Right ventricle myocardium superior (tissue), 1 donor: ENCODE measurements around the gene UBE2S. TPM values are rescaled to one million over a fixed set of nuclear protein-coding genes. Genes with fewer than 3 reads are reported as not detected.
"Not testable (repeated sequence)": the region's sequence is repeated elsewhere in the genome, so short reads cannot be mapped to it uniquely, and the experiment has no call there.

ENCODE experiments used
- ATAC-seq: fragments of 200-7000 bp; cut with Tn5 transposase; one replicate; pipeline ENCODE4 v1.9.1; 2020; ENCODE audit warnings: mild to moderate bottlenecking; ENCODE audit not compliant: poor library complexity
- DNase-seq: peaks from one replicate; pipeline ENCODE4 v3.0.0-alpha.2; 2020
- intact Hi-C: fragments of 100-400 bp; cut with DNase I; formaldehyde crosslinking; loops from one replicate; pipeline ENCODE4 v1.11.2; 2022
- total RNA-seq: library from RNA; stranded (reverse); fragmentation: NEBNext Ultra II Directional; extraction: Animal tissue kit (Norgen Biotek cat#: 25700); gene quantifications from one replicate; pipeline ENCODE4 v1.2.1, GENCODE V29; 2021
- donor health status: DM: no; HTN: yes; CAD: no; lungs with severe emphysema.

UBE2S gene
- total RNA-seq, 1 donor from 2014 or later: 22.6 TPM

DNA sequence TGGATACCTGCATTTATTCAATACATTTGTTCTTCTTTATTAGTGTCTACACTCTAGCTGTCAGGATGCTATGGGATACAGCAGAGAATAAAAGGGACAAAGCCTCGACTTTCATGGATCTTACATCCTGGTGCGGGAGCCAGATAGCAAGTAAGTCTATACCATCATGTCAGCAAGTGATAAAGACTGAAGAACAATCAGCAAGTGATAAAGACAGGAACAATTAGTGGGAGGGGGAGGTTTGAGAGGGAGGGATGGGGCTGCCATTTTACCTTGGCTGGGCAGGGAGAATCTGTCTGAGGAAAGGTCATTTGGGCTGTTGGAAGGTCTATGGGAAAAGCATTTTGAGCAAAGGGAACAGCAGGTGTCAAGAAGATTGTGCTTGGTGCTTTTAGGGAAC is 2.6 kb upstream of the UBE2S start:
- intact Hi-C loops: no loop called here
- ATAC-seq: no peak
- no peak for DNase-seq

DNA sequence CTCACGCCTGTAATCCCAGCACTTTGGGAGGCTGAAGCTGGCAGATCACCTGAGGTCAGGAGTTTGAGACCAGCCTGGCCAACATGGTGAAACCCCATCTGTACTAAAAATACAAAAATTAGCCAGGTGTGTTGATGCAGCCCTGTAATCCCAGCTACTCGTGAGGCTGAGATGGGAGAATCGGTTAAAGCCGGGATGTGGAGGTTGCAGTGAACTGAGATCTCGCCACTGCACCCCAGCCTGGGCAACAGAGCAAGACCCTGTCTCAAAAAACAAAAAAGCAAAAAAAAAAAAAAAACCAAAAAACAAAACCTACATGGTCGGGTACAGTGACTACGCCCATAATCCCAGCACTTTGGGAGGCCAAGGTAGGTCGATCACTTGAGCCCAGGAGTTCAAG is 1.6 kb upstream of the UBE2S start:
- DNase-seq, ATAC-seq, intact Hi-C loops: not testable (repeated sequence)

DNA sequence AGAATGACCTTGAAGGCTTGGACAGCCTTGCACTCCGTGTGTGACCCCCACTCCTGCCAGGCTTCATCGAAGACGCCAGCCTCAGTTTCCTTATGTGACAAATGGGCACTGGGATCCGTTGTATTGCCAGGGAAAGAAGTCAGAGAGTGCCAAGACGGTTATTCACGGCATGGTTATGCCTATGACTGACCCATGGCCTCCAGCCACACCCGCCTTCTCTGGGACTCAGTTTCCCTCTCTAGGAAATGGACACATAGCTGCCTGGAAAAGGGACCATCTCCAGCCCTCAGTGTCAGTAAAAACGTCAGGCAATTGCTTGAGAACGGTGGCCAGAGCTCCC is 915 bp upstream of the UBE2S start:
- ATAC-seq (no peak), DNase-seq (no peak)
- intact Hi-C loops: no loop called here

DNA sequence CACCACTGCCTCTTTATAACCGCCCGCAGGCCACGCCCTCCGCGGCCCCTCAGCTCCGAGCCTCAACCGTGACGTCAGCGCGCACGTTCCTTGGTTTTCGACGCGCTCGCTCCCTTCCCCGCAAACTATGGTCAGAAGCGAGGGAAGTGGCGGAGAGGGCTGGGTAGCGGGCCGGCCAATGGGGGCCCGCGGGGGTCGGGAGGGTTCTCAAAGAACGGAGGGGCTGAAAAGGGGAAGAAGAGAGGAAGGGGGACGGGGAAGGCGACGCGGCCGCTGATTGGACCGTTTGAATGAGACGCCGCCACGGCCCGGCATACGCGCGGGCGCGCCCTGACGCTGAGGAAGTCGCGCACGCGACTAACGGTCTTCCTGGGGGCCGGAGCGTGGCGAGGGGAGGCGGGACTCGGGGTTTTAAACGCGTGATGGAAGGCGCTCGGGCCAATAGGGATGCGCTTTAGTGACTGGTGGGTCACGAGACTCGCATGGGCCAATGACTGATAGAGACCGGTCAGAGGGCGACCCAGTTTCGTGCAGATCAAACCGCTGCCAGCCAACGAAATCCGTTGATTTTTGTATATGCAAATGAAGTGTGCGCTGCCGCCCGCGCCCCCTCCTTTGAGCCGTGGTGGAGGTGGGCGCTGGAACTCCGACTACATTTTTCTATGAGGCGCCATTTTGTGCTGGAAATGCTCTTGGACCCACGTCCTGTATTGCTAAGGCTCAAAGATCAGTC is 378 bp upstream of the UBE2S start:
- intact Hi-C loops: no loop called here
- peak; percentile 97 for ATAC-seq
- DNase-seq: peak; percentile 99

DNA sequence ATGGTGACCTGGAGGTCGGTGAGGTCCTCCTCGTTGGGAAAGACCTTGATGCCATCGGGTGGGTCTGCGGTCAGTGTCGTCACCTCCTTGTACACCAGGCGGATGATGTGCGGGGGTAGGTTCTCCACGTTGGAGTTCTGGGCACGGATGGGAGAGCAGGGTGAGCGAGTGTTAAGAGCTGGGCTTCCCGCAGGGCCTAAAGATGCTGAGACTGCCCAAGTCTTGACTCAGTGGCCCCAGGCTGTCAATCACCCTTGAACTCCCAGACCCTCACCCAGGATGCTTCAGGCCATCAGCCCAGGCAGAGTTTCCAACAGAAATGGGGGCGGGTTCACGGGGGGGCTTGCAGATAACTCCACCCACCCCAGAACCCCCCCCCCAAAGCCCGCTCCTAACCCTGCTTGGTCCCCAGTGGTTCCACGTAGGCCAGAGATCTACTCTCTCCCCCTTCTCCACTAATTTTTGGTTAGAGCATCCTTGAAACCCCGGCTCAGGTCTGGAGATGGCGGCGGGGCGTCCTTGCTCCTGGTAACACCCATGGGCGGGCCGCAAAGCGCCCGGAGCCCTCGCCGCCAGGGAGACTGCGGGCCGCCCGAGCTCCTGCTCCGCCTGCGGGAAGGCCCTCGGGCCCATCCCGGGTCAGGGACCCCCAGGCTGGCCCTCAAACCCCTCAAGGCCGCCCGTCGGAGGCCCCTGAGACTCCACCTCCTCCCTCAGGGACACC is 600 bp downstream of the UBE2S start:
- intact Hi-C loops: no loop called here
- peak; percentile 0 for ATAC-seq
- peak; percentile 59 for DNase-seq

DNA sequence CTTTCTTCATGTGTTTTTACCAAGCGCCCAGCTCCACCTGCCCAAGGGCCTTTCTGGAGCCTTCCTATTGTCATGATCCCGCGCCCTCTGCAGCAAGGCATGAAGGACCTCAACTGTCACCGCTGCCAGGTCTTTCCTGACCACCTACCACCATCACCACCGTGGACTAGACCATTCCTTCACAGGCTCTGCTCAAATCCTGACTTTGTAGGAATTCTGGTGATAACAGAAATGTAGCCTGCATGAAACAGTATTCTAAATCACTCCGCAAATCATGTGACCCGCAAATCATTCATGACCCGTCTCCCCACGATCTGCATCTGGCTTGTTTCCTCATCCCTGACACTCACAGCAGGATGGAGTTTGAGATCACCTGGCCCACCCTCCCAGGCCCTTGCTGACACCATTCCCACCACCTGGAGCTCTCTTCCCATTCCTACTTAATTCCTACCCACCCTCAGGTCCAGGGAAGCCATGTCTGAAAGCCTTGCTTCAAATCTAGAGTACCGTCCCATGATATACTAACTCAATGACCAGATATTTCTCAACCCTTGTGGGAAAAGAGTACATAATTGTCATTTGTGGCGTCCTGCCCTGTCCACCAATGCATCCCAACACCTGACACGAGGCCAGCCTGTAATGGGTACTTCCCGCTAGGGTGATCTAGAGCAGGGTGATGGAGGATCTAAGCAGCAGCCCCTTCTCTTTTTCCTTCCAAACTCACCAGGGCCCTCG is 1.3 kb downstream of the UBE2S start:
- intact Hi-C loops: no loop called here
- no peak for DNase-seq
- ATAC-seq: no peak

DNA sequence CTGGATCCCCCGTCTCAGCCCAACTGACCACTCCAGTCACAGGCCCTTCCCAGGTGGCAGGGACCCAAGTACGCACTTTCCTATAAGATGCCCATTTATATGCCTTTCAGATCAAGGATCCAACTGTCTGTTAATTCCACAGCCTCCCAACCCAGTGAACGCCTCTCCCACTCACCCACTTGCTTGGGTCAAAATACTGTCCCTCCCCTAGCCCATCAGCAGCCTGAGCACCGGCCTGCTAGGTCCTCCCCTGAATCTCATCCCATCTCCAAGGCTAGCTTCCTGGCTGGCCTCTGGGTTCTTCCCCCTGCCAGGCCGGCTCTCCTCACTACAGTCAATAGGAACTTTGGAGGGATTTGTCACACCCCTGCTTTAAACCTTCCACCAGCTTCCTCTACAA is 1.9 kb downstream of the UBE2S start:
- intact Hi-C loops: no loop called here
- ATAC-seq (no peak), DNase-seq (no peak)

DNA sequence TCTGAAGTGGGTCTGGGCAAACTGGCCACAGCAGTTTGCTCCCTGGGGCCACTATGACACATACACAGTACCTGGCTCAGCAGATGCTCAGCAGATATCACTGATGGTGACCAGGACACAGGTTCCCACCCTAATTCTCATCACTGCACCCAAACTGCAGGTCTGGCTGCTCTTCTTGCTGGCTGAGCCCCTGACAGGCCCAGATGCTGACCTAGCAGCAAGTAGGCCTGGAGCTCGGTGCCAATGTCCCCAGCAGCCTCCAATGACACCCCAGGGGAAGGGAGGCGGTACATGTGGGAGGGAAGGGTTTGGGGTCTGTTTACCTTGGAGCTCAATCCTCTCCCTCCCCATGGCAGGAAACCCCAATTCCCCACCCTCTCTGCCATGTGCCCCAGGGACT is 5.1 kb downstream of the UBE2S start:
- ATAC-seq: no peak
- no peak for DNase-seq
- intact Hi-C loops: no loop called here

DNA sequence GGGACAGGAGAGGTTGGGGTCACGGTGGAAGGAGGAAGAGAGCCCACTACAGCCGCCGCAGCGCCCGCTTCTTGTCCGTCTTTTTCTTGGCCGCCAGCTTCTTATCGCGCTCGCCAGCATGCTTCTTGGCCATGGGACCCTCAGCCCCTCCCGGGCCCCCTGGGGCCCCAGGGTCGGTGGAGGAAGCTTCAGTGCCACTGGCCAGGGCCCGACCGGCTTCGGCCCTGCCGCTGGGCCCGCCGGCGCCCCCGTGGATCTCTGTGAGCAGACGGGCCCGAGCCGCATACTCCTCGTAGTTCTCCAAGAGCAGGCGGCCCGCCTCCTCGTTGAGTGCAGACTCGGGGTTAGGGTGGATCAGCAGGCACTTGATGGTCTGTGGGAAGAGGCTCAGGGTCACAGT is 6.2 kb downstream of the UBE2S start:
- ATAC-seq, DNase-seq, intact Hi-C loops: not testable (repeated sequence)

DNA sequence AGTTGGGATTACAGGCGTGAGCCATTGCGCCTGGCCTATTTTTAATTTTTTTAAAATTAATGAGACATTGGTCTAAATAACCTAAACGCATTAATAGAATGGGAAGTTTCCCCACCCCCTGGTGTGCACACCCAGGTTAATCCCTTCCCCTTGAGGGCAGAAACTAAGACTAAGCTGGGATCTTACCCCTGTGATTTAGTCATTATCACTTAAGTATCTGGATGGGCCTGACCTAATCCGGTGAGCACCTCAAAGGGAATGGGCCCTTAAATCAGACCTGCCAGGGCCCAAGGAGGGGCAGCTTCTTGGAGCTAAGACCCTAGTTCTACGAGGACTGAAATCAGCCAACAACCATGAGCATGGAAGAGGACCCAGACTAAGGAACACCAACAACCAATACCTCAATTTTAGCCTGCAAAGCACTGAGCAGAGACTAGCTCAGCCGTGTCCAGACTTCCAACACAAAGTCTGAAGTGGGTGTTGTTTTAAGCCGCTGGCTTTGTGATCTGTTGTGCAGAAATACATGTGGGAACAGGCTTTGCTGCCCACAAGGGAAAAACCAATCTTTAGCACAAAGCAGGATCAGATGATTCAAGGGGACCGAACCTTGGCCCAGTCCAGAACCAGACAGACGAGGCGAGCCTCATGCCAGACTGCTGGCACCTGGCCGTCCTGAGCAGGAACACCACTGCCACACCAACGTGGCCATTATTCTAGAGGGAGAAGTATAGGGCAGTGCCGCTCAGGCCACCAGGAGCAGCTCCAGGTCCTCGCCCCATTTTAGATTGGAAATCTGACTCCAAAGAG is 7.1 kb downstream of the UBE2S start:
- intact Hi-C loops: no loop called here
- no peak for ATAC-seq
- DNase-seq: no peak

DNA sequence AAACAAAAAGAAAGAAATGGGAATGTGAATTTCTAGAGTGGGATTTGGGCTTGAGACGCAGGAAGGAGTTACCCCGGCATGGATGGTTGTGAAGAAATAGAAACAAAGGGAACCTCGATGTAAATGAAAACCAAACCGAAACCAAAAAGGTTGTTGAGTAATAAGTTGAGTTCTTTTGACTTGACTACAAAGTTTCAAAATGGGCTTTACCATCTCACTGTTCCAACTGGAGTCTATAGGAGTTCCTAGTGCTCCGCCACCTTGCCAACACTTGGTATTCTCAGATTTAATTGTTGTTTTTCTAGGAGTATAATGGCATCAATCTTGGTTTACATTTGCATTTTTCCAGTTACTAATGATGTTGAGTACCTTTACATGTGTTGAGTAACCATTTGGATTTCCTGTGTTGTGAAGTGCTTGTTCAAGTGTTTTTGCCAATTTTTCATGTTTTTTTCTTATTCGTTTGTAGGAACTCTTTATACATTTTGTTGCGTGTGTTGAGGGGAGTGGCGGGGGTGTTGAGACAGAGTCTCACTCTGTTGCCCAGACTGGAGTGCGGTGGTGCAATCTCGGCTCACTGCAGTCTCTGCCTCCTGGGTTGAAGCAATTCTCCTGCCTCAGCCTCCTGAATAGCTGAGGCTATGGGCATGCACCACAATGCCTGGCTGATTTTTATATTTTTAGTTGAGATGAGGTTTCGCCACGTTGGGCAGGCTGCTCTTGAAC is 9.2 kb downstream of the UBE2S start:
- intact Hi-C loops: no loop called here
- ATAC-seq: no peak
- no peak for DNase-seq

DNA sequence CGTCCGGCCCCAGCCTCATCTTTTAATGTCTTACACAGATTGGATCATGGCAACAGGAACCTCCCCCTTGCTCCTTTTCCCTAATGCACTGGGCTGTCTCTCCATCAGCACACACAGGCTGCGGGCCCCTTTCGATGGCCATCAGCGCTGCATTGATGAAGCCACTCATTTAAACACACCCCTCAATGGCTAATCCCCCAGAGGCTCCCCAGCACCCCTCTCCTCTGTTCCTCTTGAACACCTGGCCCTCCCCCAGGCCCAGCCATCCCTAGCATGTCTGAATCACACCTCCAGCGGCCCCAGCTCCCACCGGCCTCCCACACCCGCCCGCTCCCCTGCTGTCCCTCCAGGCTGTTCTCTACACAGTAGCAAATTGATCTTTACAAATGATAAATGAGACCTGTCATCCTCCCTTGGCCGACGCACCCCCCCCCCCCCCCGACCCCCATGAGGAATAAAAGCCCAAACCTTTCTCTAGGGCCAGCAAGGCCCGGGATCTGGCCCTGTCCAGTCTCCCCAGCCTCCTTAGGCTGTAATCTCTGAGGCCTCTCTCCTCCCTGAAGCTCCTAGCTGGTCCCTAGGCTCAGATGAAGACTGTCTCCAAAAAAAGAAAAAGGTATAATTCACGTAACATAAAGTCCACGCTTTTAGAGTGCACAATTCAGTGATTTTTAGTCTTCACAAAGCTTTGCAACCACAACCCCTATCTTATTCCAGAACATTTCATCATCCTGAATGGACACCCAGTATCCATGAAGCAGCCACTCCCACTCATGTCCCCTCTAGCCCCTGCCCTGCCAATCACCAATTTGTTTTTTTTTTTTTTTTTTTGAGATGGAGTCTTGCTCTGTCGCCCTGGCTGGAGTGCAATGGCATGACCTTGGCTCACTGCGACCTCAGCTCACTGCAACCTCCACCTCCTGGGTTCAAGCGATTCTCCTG is 14.5 kb downstream of the UBE2S start:
- ATAC-seq: no peak
- DNase-seq: no peak
- intact Hi-C loops: no loop called here

DNA sequence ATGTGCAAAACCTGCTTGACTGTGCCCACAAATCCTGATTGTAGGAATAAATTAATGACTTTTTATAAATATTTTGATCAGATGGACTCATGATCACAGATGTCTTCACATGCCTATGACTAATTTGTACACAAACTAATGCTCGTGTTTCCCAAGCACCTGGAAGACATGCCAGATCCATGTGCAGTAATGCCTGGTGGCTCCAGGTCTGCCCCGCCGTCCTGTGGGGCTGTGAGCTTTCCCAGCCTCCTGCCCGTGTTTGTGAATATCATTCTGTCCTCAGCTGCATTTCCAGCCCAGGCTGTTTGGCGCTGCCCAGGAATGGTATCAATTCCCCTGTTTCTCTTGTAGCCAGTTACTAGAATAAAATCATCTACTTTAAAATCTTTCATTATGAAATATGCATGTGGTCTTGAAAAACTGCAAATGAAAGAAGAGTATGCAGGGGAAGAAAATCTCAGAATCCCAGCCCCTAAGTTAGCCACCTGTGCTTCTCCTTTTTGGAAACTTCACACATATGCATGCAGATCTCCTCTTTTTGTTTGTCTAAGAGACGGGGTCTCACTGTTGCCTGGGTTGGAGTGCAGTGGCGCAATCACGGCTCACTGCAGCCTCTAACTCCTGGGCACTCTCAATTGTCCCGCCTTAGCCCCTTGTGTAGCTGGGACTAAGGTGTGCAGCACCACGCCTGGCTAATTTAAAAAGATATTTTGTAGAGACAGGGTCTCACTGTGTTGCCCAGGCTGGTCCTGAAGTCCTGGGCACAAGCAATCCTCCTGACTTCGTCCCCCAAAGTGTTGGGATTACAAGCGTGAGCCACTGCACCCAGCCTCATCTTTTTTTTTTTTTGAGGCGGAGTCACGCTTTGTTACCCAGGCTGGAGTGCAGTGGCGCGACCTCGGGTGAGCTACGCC is 15.6 kb downstream of the UBE2S start:
- intact Hi-C loops: no loop called here
- no peak for ATAC-seq
- no peak for DNase-seq

DNA sequence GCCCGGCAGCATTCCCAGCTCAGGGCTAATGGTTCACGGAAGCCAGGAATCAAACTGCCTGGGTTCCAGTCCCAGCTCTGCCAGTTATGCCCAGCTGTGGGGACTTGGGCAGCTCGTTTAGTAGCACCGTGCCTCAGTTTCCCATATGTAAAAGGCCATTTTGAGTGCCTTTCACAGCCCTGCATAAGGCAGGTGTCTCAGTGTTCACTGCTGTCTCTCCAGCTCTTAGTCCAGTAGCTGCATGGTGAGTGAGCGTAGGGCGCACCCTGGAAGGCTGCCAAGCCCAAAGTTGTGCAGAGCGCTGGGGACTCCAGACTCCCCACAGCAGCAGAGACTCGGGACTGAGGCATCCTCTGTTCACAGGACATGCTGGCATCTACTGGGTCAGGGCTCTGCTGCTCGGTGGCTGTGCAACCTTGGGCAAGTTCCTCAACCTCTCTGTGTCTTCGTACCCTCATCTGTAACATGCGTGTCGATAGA is 16.4 kb downstream of the UBE2S start:
- no peak for ATAC-seq
- no peak for DNase-seq

DNA sequence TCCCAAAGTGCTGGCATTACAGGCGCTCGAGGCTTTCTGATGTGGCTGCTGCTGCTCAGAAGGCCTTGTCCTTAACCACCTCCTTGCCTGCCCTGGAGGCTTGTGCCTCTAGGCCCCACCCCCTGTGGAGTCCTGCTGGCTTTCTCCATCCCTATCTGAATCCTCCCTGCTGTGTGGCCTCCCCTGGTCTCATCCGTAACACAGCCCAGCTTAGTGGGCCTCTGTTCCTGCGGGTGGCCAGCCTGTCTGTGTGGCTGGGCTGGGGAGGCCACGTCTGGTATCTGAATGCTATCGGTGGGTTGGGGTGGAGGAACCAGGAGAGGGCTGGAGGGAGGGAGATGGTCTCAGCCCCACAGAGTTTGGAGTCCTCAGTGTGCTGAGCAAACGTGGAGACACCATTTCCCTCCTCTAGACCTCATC is 17.1 kb downstream of the UBE2S start:
- intact Hi-C loops: no loop called here
- ATAC-seq (no peak), DNase-seq (no peak)

More for the DNA sequence above, 16.4 kb downstream of the UBE2S start:
- intact Hi-C loops: no loop called here
